ENCODE data around the gene TMEM39A.

The TMEM39A gene

GRCh38 chr3:119382134-119382533, 81.3 kb downstream of the TMEM39A start:
- TF ChIP-seq, protein P1, sequence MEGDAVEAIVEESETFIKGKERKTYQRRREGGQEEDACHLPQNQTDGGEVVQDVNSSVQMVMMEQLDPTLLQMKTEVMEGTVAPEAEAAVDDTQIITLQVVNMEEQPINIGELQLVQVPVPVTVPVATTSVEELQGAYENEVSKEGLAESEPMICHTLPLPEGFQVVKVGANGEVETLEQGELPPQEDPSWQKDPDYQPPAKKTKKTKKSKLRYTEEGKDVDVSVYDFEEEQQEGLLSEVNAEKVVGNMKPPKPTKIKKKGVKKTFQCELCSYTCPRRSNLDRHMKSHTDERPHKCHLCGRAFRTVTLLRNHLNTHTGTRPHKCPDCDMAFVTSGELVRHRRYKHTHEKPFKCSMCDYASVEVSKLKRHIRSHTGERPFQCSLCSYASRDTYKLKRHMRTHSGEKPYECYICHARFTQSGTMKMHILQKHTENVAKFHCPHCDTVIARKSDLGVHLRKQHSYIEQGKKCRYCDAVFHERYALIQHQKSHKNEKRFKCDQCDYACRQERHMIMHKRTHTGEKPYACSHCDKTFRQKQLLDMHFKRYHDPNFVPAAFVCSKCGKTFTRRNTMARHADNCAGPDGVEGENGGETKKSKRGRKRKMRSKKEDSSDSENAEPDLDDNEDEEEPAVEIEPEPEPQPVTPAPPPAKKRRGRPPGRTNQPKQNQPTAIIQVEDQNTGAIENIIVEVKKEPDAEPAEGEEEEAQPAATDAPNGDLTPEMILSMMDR (IDR thresholded peaks at IDR 0.05; ENCODE audit: low read length): no peak
- TF ChIP-seq EZH2phosphoT487 (IDR thresholded peaks at IDR 0.05; ENCODE audit: low read length) (no peak), EZH2 (optimal IDR thresholded peaks at IDR 0.05; ENCODE audit: low read depth, low read length) (no peak)
- no peak for DNase-seq
- Histone ChIP-seq H3K9me3 (replicated peaks; ENCODE audit: insufficient read depth, low read length) (no peaks in the 10 kb centered on the region), H3K4me2 (ENCODE audit: low read depth, low read length) (no peak overlapping the region), H3K4me3 (ENCODE audit: low read length) (no peak overlapping the region), H4K20me1 (ENCODE audit: insufficient read depth, low read length) (no peaks in the 10 kb centered on the region), H3K79me2 (ENCODE audit: low read length) (no peaks in the 10 kb centered on the region), H3K36me3 (replicated peaks; ENCODE audit: insufficient read depth, low read length) (no peaks in the 10 kb centered on the region), H3F3A (ENCODE audit: insufficient read depth, low read length) (no peaks in the 10 kb centered on the region), H3K4me1 (ENCODE audit: low read length) (no peaks in the 10 kb centered on the region), H3K27ac (ENCODE audit: low read length) (no peak overlapping the region), H2AFZ (ENCODE audit: low read length) (no peak overlapping the region), H3K27me3 (replicated peaks; ENCODE audit: insufficient read depth, low read length) (no peaks in the 10 kb centered on the region), H3K9me2 (replicated peaks; ENCODE audit: insufficient read depth, low read length) (no peaks in the 10 kb centered on the region), H3K9ac (ENCODE audit: low read length) (no peak overlapping the region)

DNA sequence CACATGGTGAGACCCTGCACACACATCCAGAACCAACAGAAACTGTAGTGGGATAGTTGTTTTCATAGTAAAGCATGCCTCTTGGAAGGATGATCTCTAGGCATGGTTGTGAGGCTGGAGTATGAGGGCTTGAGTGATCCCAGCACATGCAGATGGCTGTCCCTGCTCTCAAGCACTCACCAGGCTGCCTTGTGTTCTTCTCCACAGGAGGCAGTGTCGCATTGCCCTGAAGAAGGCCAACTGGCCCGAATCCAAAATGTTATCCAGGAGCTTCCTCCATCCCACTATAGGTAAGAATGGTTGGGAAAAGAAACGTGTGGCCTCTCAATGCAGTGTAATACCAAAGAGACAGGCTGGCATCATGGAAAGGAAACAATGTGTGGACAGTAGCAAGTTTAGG, 82.7 kb downstream of the TMEM39A start:
- Histone ChIP-seq H3F3A (ENCODE audit: insufficient read depth, low read length) (no peaks in the 10 kb centered on the region), H3K4me1 (ENCODE audit: low read length) (no peaks in the 10 kb centered on the region), H2AFZ (ENCODE audit: low read length) (no peak overlapping the region), H3K27ac (ENCODE audit: low read length) (no peak overlapping the region), H3K9me3 (replicated peaks; ENCODE audit: insufficient read depth, low read length) (no peaks in the 10 kb centered on the region), H3K27me3 (replicated peaks; ENCODE audit: insufficient read depth, low read length) (no peaks in the 10 kb centered on the region), H4K20me1 (ENCODE audit: insufficient read depth, low read length) (no peaks in the 10 kb centered on the region), H3K79me2 (ENCODE audit: low read length) (no peaks in the 10 kb centered on the region), H3K9me2 (replicated peaks; ENCODE audit: insufficient read depth, low read length) (no peaks in the 10 kb centered on the region), H3K4me2 (ENCODE audit: low read depth, low read length) (no peak overlapping the region), H3K9ac (ENCODE audit: low read length) (no peak overlapping the region), H3K36me3 (replicated peaks; ENCODE audit: insufficient read depth, low read length) (no peaks in the 10 kb centered on the region), H3K4me3 (ENCODE audit: low read length) (no peak overlapping the region)
- no peak for TF ChIP-seq EZH2 (optimal IDR thresholded peaks at IDR 0.05; ENCODE audit: low read depth, low read length)
- no peak for TF ChIP-seq EZH2phosphoT487 (IDR thresholded peaks at IDR 0.05; ENCODE audit: low read length)
- TF ChIP-seq, protein P1 (IDR thresholded peaks at IDR 0.05; ENCODE audit: low read length): no peak
- DNase-seq: no peak

Data from MM.1S (cell line).